Nephron progenitor cell (in vitro differentiated cells): ENCODE data around the gene GAK.

Experiments used
- DNase-seq: peaks from one replicate; pipeline ENCODE4 v3.0.0; 2021
- H3K27ac Mint-ChIP-seq: 2 replicates; pipeline ENCODE4 v1.8.0; 2021; ENCODE audit warnings: mild to moderate bottlenecking, moderate library complexity, mixed read lengths
- H3K27me3 Mint-ChIP-seq: 2 replicates; pipeline ENCODE4 v1.8.0; 2021; ENCODE audit warnings: mild to moderate bottlenecking, low read depth, mixed read lengths; ENCODE audit not compliant: poor library complexity
- H3K36me3 Mint-ChIP-seq: 2 replicates; pipeline ENCODE4 v1.8.0; 2021; ENCODE audit warnings: low read depth, mixed read lengths
- H3K4me1 Mint-ChIP-seq: 2 replicates; pipeline ENCODE4 v1.8.0; 2021; ENCODE audit warnings: mixed read lengths
- H3K4me3 Mint-ChIP-seq: 2 replicates; pipeline ENCODE4 v1.8.0; 2021; ENCODE audit warnings: mild to moderate bottlenecking, moderate library complexity, mixed read lengths
- H3K9me3 Mint-ChIP-seq: 2 replicates; pipeline ENCODE4 v1.8.0; 2021; ENCODE audit warnings: mild to moderate bottlenecking, moderate library complexity, mixed read lengths
- TF ChIP-seq, protein P1 (sequence below): fragments of 200-600 bp; sonication (generic); IDR thresholded peaks from 2 replicates; pipeline ENCODE4 v1.5.0; 2021; ENCODE audit warnings: antibody characterized with exemption

GAK gene

DNA sequence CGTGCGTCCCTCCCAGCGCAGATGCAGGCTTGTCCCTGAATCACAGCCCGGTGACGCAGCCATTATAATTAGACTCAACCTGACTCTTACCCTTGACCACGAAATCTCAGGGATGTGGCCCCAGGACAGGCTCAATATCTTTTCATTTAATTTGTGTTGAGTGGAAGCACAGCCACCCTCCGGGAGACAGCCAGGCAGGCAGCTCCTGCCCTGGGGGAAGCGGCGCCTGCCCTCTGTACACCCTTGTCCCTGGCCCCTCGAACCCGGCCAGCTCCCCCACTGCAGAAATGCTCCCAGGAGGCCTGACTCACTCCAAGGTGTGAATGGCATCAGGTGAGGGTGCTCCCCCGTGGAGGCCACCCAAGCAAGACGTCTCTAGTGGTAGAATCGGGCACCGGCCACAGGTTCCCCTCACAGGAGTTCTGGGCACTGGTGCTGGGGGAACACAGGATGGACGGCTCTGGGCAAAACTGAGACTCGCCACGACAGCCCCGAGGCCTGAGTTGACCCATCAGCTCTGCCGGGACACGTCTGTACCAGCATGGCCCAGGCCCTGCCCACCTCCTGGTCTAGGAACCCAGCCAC is 108.8 kb downstream of the GAK start:
- TF ChIP-seq, protein P1, sequence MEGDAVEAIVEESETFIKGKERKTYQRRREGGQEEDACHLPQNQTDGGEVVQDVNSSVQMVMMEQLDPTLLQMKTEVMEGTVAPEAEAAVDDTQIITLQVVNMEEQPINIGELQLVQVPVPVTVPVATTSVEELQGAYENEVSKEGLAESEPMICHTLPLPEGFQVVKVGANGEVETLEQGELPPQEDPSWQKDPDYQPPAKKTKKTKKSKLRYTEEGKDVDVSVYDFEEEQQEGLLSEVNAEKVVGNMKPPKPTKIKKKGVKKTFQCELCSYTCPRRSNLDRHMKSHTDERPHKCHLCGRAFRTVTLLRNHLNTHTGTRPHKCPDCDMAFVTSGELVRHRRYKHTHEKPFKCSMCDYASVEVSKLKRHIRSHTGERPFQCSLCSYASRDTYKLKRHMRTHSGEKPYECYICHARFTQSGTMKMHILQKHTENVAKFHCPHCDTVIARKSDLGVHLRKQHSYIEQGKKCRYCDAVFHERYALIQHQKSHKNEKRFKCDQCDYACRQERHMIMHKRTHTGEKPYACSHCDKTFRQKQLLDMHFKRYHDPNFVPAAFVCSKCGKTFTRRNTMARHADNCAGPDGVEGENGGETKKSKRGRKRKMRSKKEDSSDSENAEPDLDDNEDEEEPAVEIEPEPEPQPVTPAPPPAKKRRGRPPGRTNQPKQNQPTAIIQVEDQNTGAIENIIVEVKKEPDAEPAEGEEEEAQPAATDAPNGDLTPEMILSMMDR, result no peak
- Mint-ChIP-seq H3K27me3 (peaks cover 78% of the 10 kb centered on the region), H3K4me1 (peaks cover 6% of the 10 kb centered on the region), H3K27ac (no peak overlapping the region), H3K9me3 (no peaks in the 10 kb centered on the region), H3K4me3 (no peak overlapping the region), H3K36me3 (no peaks in the 10 kb centered on the region)
- no peak for DNase-seq

DNA sequence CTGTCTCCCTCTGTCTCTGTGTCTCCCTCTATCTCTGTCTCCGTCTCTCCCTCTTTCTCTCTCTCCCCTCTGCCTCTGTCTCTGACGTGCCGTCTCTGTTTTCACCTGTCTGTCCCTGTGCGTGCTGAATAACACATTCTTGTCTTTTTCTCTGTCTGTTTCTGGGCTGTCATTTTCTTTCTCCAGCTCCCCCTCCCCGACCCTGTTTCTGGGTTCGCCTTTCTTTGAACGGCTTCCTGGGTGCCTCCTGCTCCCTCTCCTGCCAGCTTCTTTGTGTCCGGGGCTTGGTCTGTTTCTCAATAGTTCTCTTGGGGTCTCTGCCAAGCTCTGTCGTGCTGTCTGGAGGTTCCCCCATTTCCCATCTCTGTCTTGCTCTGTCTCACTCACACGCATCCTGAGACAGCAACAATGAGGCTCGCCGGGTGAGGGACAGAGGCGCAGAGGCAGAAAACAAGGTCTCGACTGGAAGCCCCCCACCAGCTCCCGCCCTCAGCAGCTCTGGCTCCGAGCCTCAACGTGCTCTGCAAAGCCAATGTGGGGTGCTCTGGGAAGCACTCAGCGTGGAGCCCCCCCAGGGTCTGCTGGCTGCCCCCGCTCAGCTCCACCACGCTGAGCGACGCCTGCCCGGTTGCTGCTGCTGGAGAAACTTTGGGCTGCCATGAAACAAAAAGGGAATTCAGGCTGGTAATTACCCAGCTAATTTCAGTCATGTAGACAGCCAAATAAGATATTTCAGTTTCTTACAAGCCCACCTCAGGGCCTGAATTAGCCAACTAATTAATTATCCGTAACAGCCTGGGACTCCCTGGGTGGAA is 109.5 kb downstream of the GAK start:
- H3K27ac Mint-ChIP-seq, result no peak overlapping the region
- H3K4me1 Mint-ChIP-seq, result no peaks in the 10 kb centered on the region
- TF ChIP-seq, protein P1, result no peak
- DNase-seq, result no peak
- peaks cover 76% of the 10 kb centered on the region for H3K27me3 Mint-ChIP-seq
- no peaks in the 10 kb centered on the region for H3K36me3 Mint-ChIP-seq
- no peak overlapping the region for H3K4me3 Mint-ChIP-seq
- H3K9me3 Mint-ChIP-seq, result no peaks in the 10 kb centered on the region

DNA sequence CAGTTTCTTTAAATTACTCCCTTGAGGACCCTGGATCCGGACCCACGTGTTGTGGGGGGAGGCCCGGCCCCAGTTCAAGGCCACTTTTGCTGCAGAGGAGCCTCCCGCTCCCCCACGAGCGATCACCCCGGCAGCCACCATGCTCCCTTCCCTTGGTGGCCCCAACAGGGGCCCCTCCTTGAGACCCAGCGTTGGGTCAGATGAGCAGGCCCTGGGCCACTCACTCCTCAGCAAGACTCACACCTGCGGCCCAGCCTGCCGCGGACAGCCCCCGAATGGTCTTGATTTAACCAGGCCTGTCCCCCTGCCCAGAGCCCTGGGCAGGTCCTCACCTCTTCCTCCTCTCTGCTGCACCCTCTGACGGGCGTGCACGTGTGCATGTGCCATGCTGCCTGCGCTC is 110.5 kb downstream of the GAK start:
- H3K4me3 Mint-ChIP-seq, result no peak overlapping the region
- peaks cover 76% of the 10 kb centered on the region for H3K27me3 Mint-ChIP-seq
- peaks cover 3% of the 10 kb centered on the region for H3K4me1 Mint-ChIP-seq
- H3K9me3 Mint-ChIP-seq, result no peaks in the 10 kb centered on the region
- TF ChIP-seq, protein P1, result no peak
- H3K36me3 Mint-ChIP-seq, result no peaks in the 10 kb centered on the region
- DNase-seq, result no peak
- H3K27ac Mint-ChIP-seq, result no peak overlapping the region

DNA sequence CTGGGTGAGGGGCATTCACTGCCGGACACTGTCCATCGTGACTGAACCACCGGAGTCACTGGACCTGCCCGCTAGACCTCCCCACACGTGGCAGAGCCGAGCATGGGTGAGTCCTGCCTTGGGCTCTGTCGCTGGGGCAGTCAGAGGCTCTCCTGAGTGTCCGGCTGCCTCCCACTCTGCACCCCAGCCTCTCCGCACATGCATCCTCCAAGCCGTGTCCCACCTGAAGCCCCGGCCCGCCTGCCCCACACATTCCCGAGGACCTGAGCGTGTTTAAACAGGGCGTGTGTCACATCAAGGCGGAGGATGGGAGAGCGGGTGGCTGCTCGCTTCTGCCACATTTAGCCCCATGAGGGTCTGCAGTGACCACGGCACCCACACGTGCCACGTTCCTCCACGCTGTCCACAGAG is 110.9 kb downstream of the GAK start:
- H3K4me3 Mint-ChIP-seq, result no peak overlapping the region
- H3K9me3 Mint-ChIP-seq, result no peaks in the 10 kb centered on the region

DNA sequence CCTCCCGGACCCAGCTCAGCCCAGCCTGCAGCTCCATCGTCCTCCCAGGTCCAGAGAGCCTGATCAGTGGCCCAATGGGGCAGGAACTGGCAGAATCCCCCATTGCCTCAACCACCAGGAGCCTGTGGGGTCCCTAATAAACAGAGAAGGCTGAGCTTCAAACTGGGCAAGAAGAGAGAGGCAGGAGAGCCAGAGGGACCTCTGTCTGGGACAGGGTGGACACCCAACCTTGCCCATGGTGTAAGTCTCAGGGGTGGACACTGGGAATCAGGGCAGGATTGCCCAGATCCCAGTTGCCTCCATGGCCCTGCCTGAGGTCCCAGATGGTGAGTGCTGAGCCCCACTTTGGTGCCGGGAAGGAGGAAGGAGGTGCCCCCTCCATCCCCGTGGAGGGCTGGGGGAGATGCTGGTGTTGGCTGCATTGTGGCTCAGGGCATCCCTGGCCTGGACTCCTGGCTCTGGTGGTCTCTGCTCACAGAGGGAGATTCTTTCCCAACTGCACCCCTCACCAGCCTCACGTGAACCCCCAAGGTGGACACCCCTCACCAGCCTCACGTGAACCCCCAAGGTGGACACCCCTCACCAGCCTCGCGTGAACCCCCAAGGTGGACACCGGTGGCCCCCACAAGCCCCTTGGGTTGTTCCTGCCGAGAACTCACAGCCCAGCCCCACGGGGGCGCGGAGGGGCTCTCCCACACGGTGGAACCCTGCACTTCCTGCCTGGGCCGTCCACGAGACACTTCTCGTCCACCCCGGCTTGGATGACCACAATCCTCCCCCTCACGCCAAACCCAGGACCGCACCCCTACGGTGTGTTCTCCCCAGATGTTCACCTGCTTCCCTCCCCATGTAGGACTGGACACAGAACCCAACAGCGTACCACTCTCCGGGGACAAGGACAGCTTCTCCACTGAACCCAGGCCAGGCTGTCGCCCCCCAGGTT is 111.6 kb downstream of the GAK start:
- H3K27me3 Mint-ChIP-seq, result peaks cover 88% of the 10 kb centered on the region
- no peak for DNase-seq
- no peaks in the 10 kb centered on the region for H3K36me3 Mint-ChIP-seq
- H3K9me3 Mint-ChIP-seq, result no peaks in the 10 kb centered on the region
- no peak overlapping the region for H3K4me3 Mint-ChIP-seq
- H3K27ac Mint-ChIP-seq, result no peak overlapping the region
- H3K4me1 Mint-ChIP-seq, result peaks cover 12% of the 10 kb centered on the region
- TF ChIP-seq, protein P1, result no peak

More for the DNA sequence above, 110.9 kb downstream of the GAK start:
- DNase-seq, result no peak
- no peak overlapping the region for H3K27ac Mint-ChIP-seq
- H3K4me1 Mint-ChIP-seq, result peaks cover 5% of the 10 kb centered on the region
- no peaks in the 10 kb centered on the region for H3K36me3 Mint-ChIP-seq
- TF ChIP-seq, protein P1, result no peak
- peaks cover 81% of the 10 kb centered on the region for H3K27me3 Mint-ChIP-seq
